Heart right ventricle (tissue), 16 donors: ENCODE data around the gene CAVIN4. TPM values are rescaled to one million over a fixed set of nuclear protein-coding genes. Genes with fewer than 3 reads are reported as not detected.
A peak's percentile ranks its signal among the peaks of the same experiment; 100 is the strongest.

ENCODE experiments used
- ATAC-seq, 8 donors: fragments of 200-7000 bp; cut with Tn5 transposase; one replicate each; pipeline ENCODE4 v1.9.1; 2020; ENCODE audit warnings: mild to moderate bottlenecking in 8 of 8, moderate library complexity in 8 of 8, moderate number of reproducible peaks in 1 of 8
- DNase-seq, 2 donors: peaks; one replicate each; pipeline ENCODE4 v3.0.0-alpha.2; 2020
- H3K27ac ChIP-seq, 10 donors: fragments of 200-600 bp; sonication (generic) in 2 of 10; one replicate each; pipeline versions ENCODE4 v1.5.0 to v1.8.0; 2020 to 2022; ENCODE audit warnings: mild to moderate bottlenecking in 3 of 10
- H3K27me3 ChIP-seq, 7 donors: fragments of 200-600 bp; one replicate each; pipeline ENCODE4 v1.8.0; 2021 to 2022; ENCODE audit warnings: mild to moderate bottlenecking in 2 of 7
- H3K36me3 ChIP-seq, 9 donors: fragments of 200-600 bp; sonication (generic) in 1 of 9; one replicate each; pipeline versions ENCODE4 v1.5.0 to v1.8.0; 2020 to 2022; ENCODE audit warnings: mild to moderate bottlenecking in 2 of 9
- H3K4me1 ChIP-seq, 9 donors: fragments of 200-600 bp; sonication (generic) in 1 of 9; one replicate each; pipeline versions ENCODE4 v1.5.0 to v1.8.0; 2020 to 2022; ENCODE audit warnings: mild to moderate bottlenecking in 4 of 9
- H3K4me3 ChIP-seq, 10 donors: fragments of 200-600 bp; sonication (generic) in 2 of 10; one replicate each; pipeline versions ENCODE4 v1.5.0 to v1.8.0; 2020 to 2022; ENCODE audit warnings: mild to moderate bottlenecking in 7 of 10, moderate library complexity in 2 of 10
- H3K9me3 ChIP-seq, 11 donors: fragments of 200-600 bp in 10 of 11; sonication (generic) in 2 of 11; one replicate each; pipeline versions ENCODE4 v1.5.0 to v1.8.0; 2013 to 2022; ENCODE audit warnings: mild to moderate bottlenecking in 2 of 11, control low read depth in 1 of 11, moderate library complexity in 1 of 11
- CTCF ChIP-seq, 9 donors: fragments of 200-600 bp; sonication (generic) in 2 of 9; IDR thresholded peaks; one replicate each; pipeline versions ENCODE4 v1.5.0 to v1.8.0; 2021 to 2022; ENCODE audit warnings: antibody characterized with exemption in 9 of 9, mild to moderate bottlenecking in 5 of 9, moderate library complexity in 1 of 9
- WGBS, 2 donors: extraction: QIAGEN DNeasy Blood & Tissue Kit; methylation state at CpG; one replicate each; pipeline ENCODE4 v1.1.7; 2013; ENCODE audit warnings: inconsistent platforms in 1 of 2; 5-methylcytosine and 5-hydroxymethylcytosine counted together
- intact Hi-C, 10 donors: fragments of 100-400 bp; cut with DNase I; formaldehyde crosslinking; loops; one replicate each; pipeline versions ENCODE4 v1.11.1 to v1.14.2; 2022
- long read RNA-seq, 3 donors: library from polyadenylated mRNA; unstranded; transcript quantifications; one replicate each; pipeline ENCODE4 v2.0.0, GENCODE V29; 2020 to 2021
- polyA plus RNA-seq, 2 donors: library from polyadenylated mRNA; stranded (reverse); fragments of 200-250 nt; gene quantifications; one replicate each; pipeline ENCODE4 v1.2.3, GENCODE V29; 2013
- total RNA-seq, 10 donors: library from RNA; stranded (reverse); fragmentation: NEBNext Ultra II Directional in 3 of 10; extraction: Animal tissue kit (Norgen Biotek cat#: 25700) in 3 of 10; gene quantifications; one replicate each; pipeline versions ENCODE4 v1.2.1 to v1.2.4, GENCODE V29; 2021 to 2023
- donor health status: Arrhythmogenic right ventricular cardiomyopathy.
- donor health status: ischemic (EF 13 %, LVEDD 7.1; RV severe dilation, severe dysfunction).
- donor health status: healthy with polysubstance abuse.
- donor health status: DM: no; HTN: yes; CAD: no.
- donor health status: DM: no; HTN: no; CAD: no.
- donor health status: ischemic (EF 25% LVEDD 6.9; RV normal size, moderate dysfunction).
- donor health status: ischemic (EF 25% LVEDD 5.7; RV mildly dilated, moderate dysfunction).
- donor health status: healthy.
- donor health status: DM: yes; HTN: yes; CAD: no.
- donor health status: Ischemic cardiomyopathy.
- donor health status: ischemic (EF 35%, LVEDD 5.7; RV mildly dilated, moderate dysfunction).
- donor health status: nonischemic (EF 11% LVEDD 7.7; RV severe dilation, severe dysfunction).
- donor health status: DM: yes; HTN: yes; CAD: no.
- donor health status: PGD.
- donor health status: ischemic (EF 29% LVEDD 5.4; RV normal size, mild dysfunction).
- donor health status: nonischemic (EF 23%, LVEDD 6.1; RV moderate dilation, normal function).

The CAVIN4 gene
- 100 to 1,000 TPM in 1 of 10 donors, 10 to 100 TPM in 9; 24.3 to 132 (median 68.5) TPM for total RNA-seq
- 10 to 100 TPM; 13.0 to 15.2 TPM for polyA plus RNA-seq
- long read RNA-seq, donor 1, transcript CAVIN4-201 (2 exons, 2,615 nt): major isoform, 99 of 109 reads
- long read RNA-seq, donor 1, partial matches to known transcripts: 0 of 109 reads
- long read RNA-seq, donor 1, other reads (novel, unspliced or antisense): 10 of 109 reads
- long read RNA-seq, donor 2, transcript CAVIN4-201 (2 exons, 2,615 nt): major isoform, 152 of 168 reads
- long read RNA-seq, donor 2, partial matches to known transcripts: 2 of 168 reads
- long read RNA-seq, donor 2, other reads (novel, unspliced or antisense): 14 of 168 reads
- long read RNA-seq, donor 3, transcript CAVIN4-201 (2 exons, 2,615 nt): major isoform, 81 of 82 reads
- long read RNA-seq, donor 3, partial matches to known transcripts: 0 of 82 reads
- long read RNA-seq, donor 3, other reads (novel, unspliced or antisense): 1 of 82 reads

DNA sequence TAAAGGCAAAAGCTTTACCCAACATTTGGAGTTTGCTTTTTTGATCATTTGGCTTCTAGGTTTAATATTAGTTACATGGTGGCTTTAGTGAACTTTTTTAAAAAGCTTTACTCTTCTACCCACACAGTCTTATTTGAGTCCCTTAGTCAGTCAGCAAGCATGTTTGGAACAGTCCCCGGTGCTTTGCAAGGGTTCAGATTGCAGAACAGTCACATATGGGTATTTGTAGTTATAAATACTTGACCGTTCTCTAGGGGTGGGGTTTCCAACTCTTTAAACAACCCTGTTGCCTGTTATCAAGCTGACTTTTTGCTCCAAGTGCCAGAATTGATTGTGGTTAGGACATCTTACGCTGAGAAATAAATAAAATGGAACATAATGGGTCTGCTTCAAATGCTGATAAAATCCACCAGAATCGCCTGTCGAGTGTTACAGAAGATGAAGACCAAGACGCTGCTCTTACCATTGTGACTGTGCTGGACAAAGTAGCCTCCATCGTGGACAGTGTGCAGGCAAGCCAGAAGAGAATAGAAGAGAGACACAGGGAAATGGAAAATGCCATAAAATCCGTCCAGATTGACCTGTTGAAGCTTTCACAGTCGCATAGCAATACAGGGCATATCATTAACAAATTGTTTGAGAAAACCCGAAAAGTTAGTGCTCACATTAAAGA lies at the start of gene CAVIN4:
CAVIN4 (plus strand) TSS at position 304 of the 673 bp plus-strand sequence; CDS start at position 369, 65 bp downstream.
- H3K27ac ChIP-seq: peak within 1 kb of the TSS; percentile 7 to 77 (median 66)
- DNase-seq: peak in 1 of 2 donors; percentile 38

GRCh38 chr9:100534401-100534800 lies 43.5 kb upstream of the CAVIN4 start:
- Histone ChIP-seq H3K27ac (no peak overlapping the region), H3K4me3 (no peak overlapping the region), H3K4me1 (no peaks in the 10 kb centered on the region), H3K9me3 (no peaks in the 10 kb centered on the region), H3K27me3 (no peaks in the 10 kb centered on the region), H3K36me3 (no peaks in the 10 kb centered on the region)
- DNase-seq (no peak), ATAC-seq (no peak)
- no peak for TF ChIP-seq CTCF (IDR thresholded peaks at IDR 0.05)
- intact Hi-C loops: no loop called here
- 75 to 84% methylated on average over 4 of the region's 4 CpGs for WGBS, 2 donors

More for the DNA sequence above, at the start of gene CAVIN4:
- WGBS, 2 donors: 45 to 57% methylated on average over 10 of the region's 10 CpGs
- Histone ChIP-seq H3K4me3 (peak within 1 kb of the TSS in 9 of 10 donors; percentile 23 to 57 (median 49)), H3K36me3 (no peaks in the 10 kb centered on the region), H3K9me3 (no peaks in the 10 kb centered on the region), H3K27me3 (no peaks in the 10 kb centered on the region), H3K4me1 (peaks cover 0 to 11% (median 0%) of the 10 kb centered on the region in 9 donors)
- intact Hi-C loops: no loop called here
- peak; percentile 65 to 95 (median 88) for ATAC-seq
- TF ChIP-seq CTCF (IDR thresholded peaks at IDR 0.05): no peak

DNA sequence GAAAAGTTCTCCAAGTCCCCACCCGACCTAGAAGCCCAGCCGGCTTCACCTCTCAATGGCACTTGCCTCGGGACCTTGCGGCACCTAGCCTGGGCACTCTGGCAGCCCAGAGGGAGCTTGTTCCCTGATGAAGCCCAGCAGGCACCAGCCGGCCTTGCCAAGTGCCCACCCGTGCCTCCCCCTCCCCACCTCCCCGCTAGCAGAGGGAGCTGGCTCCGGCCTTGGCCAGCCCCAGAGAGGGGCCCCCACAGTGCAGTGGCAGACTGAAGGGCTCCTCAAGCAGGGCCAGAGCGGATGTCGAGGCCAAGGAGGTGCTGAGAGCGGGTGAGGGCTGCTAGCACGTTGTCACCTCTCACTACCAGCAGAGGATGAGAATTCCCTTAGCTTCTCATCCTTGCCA lies 37.6 kb upstream of the CAVIN4 start:
- WGBS, 2 donors: 90 to 92% methylated on average over 12 of the region's 12 CpGs
- TF ChIP-seq CTCF (IDR thresholded peaks at IDR 0.05): no peak
- Histone ChIP-seq H3K36me3 (no peaks in the 10 kb centered on the region), H3K4me3 (no peak overlapping the region), H3K9me3 (peaks cover 0 to 12% (median 0%) of the 10 kb centered on the region in 11 donors), H3K27me3 (no peaks in the 10 kb centered on the region), H3K4me1 (no peaks in the 10 kb centered on the region), H3K27ac (no peak overlapping the region)
- intact Hi-C loops: no loop called here
- DNase-seq (no peak), ATAC-seq (no peak)

DNA sequence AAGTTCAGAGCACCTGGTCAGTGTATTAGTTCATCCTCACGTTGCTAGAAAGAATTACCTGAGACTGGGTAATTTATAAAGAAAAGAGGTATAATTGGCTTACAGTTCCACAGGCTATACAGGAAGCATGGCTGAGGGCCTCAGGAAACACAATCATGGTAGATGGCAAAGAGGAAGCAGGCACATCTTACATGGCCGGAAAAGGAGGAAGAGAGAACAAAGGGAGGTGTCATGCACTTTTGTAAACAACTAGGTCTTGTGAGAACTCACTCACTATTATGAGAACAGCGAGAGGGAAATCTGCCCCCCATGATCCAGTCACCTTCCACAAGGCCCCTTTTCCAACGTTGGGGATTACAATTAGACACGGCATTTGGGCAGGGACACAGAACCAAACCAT lies 28.8 kb upstream of the CAVIN4 start:
- Histone ChIP-seq H3K4me1 (no peaks in the 10 kb centered on the region), H3K27me3 (no peaks in the 10 kb centered on the region), H3K36me3 (no peaks in the 10 kb centered on the region), H3K4me3 (no peak overlapping the region), H3K27ac (no peak overlapping the region), H3K9me3 (peaks cover 0 to 15% (median 0%) of the 10 kb centered on the region in 11 donors)
- no peak for ATAC-seq
- WGBS, 2 donors: 64 to 72% methylated on average over 5 of the region's 5 CpGs
- intact Hi-C loops: no loop called here
- TF ChIP-seq CTCF (IDR thresholded peaks at IDR 0.05): no peak
- DNase-seq: no peak
